ENCODE results near the gene RUBCN.
"Not testable (repeated sequence)": the region's sequence is repeated elsewhere in the genome, so short reads cannot be mapped to it uniquely, and the experiment has no call there.

RUBCN gene

DNA sequence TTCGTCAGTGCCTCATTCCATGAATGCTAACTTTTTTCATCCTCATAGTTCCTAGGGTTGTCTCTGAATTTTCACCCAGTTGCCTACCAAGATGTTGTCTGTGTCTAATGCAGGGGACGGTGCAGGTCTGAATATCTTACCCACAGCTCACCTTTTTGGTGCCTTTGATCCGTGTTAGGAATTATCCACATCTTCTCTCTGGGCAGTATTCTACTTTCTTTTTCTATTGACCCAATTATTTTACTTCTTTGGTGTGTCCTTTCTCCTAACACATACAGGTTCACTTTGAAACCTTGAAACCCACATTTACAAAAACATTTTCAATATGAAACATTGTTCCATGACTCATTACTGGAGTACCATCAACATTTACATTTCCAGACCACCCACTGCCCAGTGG, 80.6 kb downstream of the RUBCN start:
- not testable (repeated sequence) for DNase-seq

DNA sequence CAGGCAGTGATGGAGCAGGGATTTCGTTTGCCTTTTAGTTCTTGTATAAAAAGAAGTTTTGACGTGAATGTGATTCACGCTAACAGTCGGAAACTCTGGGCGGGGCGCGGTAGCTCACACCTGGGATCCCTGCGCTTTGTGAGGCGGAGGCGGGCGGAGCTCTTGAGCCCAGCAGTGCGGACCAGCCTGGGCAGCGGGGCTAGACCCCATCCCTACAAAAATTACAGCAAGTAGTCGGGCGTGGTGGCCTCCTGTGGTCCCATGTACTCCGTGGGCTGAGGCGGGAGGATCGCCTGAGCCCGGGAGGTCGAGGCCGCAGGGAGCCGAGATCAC, 81.7 kb downstream of the RUBCN start:
- DNase-seq: not testable (repeated sequence)

DNA sequence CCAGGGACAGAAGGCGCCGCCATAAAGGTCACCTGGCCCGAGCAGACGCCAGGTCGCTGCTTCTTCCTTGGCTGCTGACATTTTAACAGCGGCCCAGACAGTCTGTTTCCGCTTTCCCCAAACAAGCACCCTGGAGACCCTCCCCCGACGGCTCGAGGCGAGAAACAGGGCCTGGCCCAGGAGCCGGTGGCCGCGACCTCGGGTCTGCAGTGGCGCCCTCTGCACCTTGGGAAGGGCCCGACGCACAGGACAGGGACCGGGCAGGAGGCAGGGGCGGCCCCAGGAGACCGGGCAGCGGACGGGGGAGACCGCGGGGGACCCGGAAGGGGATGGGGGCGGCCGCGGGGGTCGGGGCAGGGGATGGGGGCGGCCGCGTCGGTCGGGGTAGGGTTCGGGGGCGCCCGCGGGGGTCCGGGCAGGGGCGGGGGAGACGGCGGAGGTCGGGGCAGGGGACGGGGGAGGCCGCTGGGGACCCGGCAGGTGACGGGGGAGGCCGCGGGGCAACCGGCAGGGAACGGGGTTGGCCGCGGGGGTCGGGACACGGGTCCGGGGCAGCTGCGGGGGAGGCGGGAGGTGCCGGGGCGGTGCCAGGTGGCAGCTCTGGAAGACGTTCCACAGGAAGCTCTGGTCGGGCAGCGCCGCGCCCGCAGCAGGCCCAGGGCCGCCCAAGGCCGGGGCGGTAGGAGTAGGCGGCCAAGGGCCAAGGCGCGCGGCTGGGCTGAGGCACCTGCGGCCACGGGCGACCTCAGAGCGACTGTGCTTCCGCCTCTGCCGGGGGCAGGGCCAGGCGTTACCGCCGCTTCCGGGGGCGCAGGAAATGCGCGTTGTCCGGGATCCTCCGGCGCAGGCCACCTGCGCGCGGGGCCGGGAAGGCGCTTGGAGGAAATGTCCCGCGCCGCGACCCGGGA, 82.4 kb downstream of the RUBCN start:
- not testable (repeated sequence) for DNase-seq

DNA sequence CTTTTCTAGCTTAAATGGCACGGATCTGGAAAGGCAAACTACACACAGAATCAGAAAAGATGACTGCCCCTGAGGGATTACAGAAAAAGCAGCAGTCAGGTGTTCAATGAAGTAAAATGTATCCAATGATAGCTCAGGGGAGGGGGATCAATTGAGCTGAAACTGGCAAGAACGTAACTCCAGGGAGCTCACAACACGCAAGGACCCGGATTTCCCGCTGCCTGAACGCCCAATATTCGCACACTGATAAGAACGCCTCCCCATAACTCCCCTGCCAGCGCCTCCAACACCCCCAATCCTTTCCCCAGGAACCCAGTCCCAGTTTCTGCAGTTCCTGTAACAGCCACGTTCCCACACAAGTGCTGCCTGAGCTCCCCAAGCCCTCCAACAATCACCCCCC, 83.8 kb downstream of the RUBCN start:
- DNase-seq: not testable (repeated sequence)

DNA sequence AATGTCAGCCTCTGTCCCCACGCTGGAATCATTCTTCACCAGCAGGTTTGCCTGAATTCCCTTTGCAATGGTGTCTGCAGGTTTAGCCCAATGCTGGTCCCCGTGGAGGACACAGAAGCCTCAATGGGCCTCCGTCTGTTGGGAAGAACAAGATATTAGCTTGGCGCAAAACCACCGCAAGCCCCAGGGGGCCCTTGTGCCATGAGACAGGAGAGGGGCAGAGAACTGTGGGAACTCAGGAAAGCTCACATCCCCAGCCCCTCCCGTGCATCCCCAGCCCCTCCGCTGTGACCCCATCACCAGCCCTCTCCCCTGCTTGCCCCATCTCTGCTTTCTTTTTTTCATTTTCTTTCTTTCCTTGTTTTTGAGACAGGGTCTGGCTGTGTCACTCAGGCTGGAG, 89.1 kb downstream of the RUBCN start:
- not testable (repeated sequence) for DNase-seq

GRCh38 chr3:197647191-197647590, 89.5 kb downstream of the RUBCN start:
- not testable (repeated sequence) for DNase-seq

GRCh38 chr3:197646294-197646693, 90.4 kb downstream of the RUBCN start:
- not testable (repeated sequence) for DNase-seq

DNA sequence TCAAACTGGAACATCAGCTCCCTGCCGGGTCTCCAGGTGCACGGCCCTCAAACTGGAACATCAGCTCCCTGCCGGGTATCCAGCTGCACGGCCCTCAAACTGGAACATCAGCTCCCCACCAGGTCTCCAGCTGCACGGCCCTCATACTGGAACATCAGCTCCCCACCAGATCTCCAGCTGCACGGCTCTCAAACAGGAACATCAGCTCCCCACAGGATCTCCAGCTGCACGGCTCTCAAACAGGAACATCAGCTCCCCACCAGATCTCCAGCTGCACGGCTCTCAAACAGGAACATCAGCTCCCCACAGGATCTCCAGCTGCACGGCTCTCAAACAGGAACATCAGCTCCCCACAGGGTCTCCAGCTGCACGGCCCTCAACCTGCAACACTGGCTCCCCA, 99.1 kb downstream of the RUBCN start:
- not testable (repeated sequence) for DNase-seq

GRCh38 chr3:197631989-197632388, 104.7 kb downstream of the RUBCN start:
- not testable (repeated sequence) for DNase-seq

DNA sequence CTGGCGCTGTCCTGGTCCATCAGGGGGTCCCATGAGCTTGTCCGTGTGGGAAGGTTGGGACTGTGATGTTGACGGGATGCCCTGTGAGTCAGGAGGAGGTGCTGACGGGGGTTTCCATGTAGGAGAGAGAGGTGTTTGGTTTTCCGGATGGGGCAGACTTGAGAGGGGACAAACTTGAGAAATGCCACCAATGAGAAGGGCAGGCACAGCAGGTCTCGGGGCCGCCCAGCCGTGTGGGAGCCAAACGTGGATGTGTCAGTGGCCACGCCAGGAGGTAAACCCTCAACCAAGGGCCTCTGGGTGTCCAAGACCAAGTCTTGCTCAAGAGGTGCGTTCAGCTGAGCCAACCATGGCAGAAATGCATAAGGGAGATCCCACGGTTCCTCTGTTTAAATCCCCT, 105.9 kb downstream of the RUBCN start:
- DNase-seq: not testable (repeated sequence)

- DNase-seq: not testable (repeated sequence)
These were observed 107.4 kb downstream of the RUBCN start for GRCh38 chr3:197629286-197629685.

GRCh38 chr3:197627772-197628523, 108.8 kb downstream of the RUBCN start:
- DNase-seq: not testable (repeated sequence)

DNA sequence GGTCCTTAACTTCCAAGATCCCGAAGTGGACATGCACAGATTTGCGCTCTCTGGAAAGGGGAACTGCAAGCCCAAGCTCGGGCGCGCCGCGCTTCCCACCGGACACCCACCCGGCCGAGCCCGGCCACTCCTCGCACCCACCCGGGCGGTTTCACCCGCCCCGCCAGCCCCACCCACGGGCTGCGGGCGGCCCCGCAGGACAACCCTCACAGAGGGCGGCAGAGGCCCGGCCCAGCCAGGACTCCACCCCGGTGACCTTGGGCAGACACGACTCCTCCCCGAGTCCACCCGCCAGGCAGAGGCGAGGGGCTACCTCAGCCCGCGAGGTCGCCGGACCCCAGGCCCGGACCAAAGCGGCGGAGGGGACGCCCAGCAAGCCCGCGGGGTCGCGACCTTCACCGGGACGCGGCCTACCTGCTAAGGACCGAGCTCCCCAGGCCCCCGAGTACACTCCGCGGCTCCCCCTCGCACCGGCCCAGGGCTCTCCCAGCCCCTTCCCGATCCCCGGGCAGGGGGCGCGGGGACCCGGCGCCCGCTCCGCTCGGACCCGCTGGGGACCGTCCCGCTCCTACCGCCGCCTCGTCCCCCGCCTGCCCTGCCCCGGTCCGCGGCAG, 109.4 kb downstream of the RUBCN start:
- DNase-seq: not testable (repeated sequence)

GRCh38 chr3:197626404-197627157, 110.1 kb downstream of the RUBCN start:
- DNase-seq: not testable (repeated sequence)

GRCh38 chr3:197621478-197621877, 115.2 kb downstream of the RUBCN start:
- DNase-seq: not testable (repeated sequence)

All from NCI-H187 treated with DMSO at 0.1 percent for 48 hours (cell line).